ENCODE measurements around the gene PGAM4.

PGAM4 gene

DNA sequence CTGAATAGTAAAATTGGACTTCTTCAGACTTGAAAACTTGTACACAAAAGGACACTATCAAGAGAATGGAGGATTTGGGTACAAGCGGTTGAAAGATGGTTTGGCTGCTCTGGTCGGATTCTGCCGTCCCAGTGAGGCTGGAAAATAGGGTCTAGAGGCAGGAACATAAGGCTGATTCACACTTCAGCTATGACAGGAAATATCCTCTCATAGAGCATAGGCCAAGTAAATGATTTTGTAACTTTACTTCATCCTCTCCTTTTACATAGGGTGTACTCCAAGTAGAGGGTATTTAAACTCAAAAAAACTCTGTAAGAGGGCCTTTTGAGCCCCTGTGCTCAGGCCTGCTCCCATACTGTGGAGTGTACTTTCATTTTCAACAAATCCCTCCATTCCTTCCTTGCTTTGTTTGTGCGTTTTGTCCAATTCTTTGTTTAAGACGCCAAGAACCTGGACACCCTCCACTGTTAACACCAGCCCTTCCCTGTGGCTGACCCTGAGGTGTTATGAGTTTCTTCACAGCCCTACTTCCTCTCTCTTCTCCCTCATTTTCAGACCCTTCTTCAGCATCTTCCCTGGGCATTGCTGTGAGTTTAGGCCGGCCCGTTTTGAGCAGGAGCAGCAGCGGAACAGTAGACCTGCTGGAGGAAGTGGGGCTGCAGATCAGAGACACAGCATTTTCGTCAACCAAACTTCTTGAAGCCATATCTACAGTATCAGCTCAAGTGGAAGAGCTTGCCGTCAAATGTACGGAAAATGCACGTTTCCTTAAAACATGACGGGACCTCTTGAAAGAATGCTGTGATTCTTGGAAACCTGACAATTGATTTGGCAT, 7.2 kb downstream of the PGAM4 start:
- Histone ChIP-seq H3K27ac (no peak overlapping the region), H3K36me3 (ENCODE audit: insufficient read depth) (no peaks in the 10 kb centered on the region), H3K4me1 (ENCODE audit: low read depth, poor library complexity, severe bottlenecking) (no peaks in the 10 kb centered on the region), H3K4me2 (no peak overlapping the region), H3K79me2 (ENCODE audit: insufficient read depth, low read depth) (no peaks in the 10 kb centered on the region), H3K27me3 (ENCODE audit: insufficient read depth, low read depth) (no peaks in the 10 kb centered on the region), H3K4me3 (IDR thresholded peaks at IDR 0.05; ENCODE audit: insufficient read depth, low read depth, low read length) (no peak overlapping the region), H3K9ac (no peak overlapping the region), H2AFZ (ENCODE audit: low read depth) (no peak overlapping the region), H4K20me1 (ENCODE audit: insufficient read depth) (no peaks in the 10 kb centered on the region)
- no peak for TF ChIP-seq CTCF (conservative IDR thresholded peaks at IDR 0.05; ENCODE audit: low read depth, low read length)

DNA sequence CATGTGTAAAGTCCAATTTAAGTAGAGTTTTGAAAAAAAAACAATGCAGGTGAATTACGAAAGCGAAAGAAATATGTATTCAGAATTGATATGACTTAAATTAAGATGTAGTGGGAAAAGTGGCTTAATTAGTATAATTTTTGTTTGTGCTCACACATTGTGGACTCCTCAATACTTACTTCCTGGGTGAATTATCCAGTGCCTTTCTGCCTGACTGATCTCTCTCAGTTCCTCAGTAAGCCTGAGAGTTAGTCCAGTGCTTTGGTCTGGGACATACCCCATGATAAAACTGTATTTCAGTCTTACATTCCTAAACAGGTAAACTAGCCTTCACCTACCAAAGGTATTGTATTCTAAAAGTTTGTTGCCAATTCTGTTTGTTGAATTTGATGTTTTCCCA, 8.4 kb downstream of the PGAM4 start:
- no peaks in the 10 kb centered on the region for H3K36me3 ChIP-seq (ENCODE audit: insufficient read depth)
- no peaks in the 10 kb centered on the region for H3K79me2 ChIP-seq (ENCODE audit: insufficient read depth, low read depth)
- H3K4me3 ChIP-seq (IDR thresholded peaks at IDR 0.05; ENCODE audit: insufficient read depth, low read depth, low read length), result no peak overlapping the region
- H3K27ac ChIP-seq, result no peak overlapping the region
- no peaks in the 10 kb centered on the region for H3K27me3 ChIP-seq (ENCODE audit: insufficient read depth, low read depth)
- no peak overlapping the region for H3K9ac ChIP-seq
- H3K4me1 ChIP-seq (ENCODE audit: low read depth, poor library complexity, severe bottlenecking), result no peaks in the 10 kb centered on the region
- no peaks in the 10 kb centered on the region for H4K20me1 ChIP-seq (ENCODE audit: insufficient read depth)
- no peak for TF ChIP-seq CTCF (conservative IDR thresholded peaks at IDR 0.05; ENCODE audit: low read depth, low read length)
- no peak overlapping the region for H3K4me2 ChIP-seq
- H2AFZ ChIP-seq (ENCODE audit: low read depth), result no peak overlapping the region

DNA sequence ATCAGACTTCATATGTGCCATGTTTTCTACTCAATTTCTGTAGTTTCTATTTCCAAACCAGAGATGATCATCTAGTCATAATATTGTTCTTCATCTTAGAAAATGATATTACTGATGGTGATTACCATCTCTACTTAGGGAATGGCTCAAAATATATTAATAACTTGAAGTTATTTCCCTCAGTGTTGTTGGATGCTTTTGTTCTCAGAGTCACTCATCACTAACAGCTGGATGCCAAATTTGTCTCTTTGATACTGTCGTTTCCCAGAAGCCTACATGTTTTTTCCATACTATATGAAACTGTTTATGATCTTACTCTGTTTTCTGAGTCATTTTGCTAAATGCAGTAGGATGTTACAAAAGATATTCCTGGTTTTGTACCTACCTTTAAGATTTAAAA, 8.9 kb downstream of the PGAM4 start:
- Histone ChIP-seq H3K27ac (no peak overlapping the region), H4K20me1 (ENCODE audit: insufficient read depth) (no peaks in the 10 kb centered on the region), H2AFZ (ENCODE audit: low read depth) (no peak overlapping the region), H3K4me3 (IDR thresholded peaks at IDR 0.05; ENCODE audit: insufficient read depth, low read depth, low read length) (no peak overlapping the region), H3K27me3 (ENCODE audit: insufficient read depth, low read depth) (no peaks in the 10 kb centered on the region), H3K36me3 (ENCODE audit: insufficient read depth) (no peaks in the 10 kb centered on the region), H3K79me2 (ENCODE audit: insufficient read depth, low read depth) (no peaks in the 10 kb centered on the region), H3K4me2 (no peak overlapping the region), H3K4me1 (ENCODE audit: low read depth, poor library complexity, severe bottlenecking) (no peaks in the 10 kb centered on the region), H3K9ac (no peak overlapping the region)
- TF ChIP-seq CTCF (conservative IDR thresholded peaks at IDR 0.05; ENCODE audit: low read depth, low read length), result no peak

GRCh38 chrX:77953708-77954107, 15.7 kb downstream of the PGAM4 start:
- H3K27ac ChIP-seq, result no peak overlapping the region
- no peak overlapping the region for H3K4me3 ChIP-seq (IDR thresholded peaks at IDR 0.05; ENCODE audit: insufficient read depth, low read depth, low read length)
- H3K4me2 ChIP-seq, result no peak overlapping the region
- H4K20me1 ChIP-seq (ENCODE audit: insufficient read depth), result no peaks in the 10 kb centered on the region
- H3K27me3 ChIP-seq (ENCODE audit: insufficient read depth, low read depth), result no peaks in the 10 kb centered on the region
- H3K4me1 ChIP-seq (ENCODE audit: low read depth, poor library complexity, severe bottlenecking), result no peaks in the 10 kb centered on the region
- no peaks in the 10 kb centered on the region for H3K36me3 ChIP-seq (ENCODE audit: insufficient read depth)
- H2AFZ ChIP-seq (ENCODE audit: low read depth), result no peak overlapping the region
- no peak overlapping the region for H3K9ac ChIP-seq
- no peaks in the 10 kb centered on the region for H3K79me2 ChIP-seq (ENCODE audit: insufficient read depth, low read depth)
- no peak for TF ChIP-seq CTCF (conservative IDR thresholded peaks at IDR 0.05; ENCODE audit: low read depth, low read length)

Data from KMS-11 (cell line).